ENCODE data around the gene TMEM80. TPM values are rescaled to one million over a fixed set of nuclear protein-coding genes. Genes with fewer than 3 reads are reported as not detected.

Gene TMEM80
- polyA plus RNA-seq, 1 experiment: 19.5 TPM

DNA sequence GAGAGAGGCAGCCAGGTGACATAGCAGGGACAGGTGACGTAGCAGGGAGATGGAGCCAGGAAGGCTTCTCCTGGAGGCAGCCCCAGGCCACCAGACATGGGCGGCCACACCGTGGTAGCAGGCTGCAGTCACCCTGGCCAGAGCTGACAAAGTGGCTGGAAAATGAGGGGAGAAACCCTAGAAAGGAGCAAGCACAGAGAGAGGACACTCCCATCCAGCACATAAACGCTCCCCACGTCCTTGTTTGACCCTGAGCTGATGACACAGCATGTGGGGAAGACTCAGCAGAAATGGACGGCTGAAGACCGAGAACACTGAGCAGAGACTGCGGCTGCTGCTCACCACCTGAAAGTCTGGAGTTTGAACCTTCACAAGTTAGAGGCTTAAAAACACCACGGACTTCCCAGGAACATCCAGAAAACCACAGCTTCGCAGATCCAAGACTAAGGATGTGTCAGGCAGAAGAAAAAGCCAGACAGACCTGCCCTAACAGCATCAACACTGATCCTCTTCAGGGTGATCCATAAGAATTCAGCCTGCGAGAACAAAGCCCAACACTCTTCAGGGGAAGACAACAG lies 29.8 kb upstream of the TMEM80 start:
- CTCF ChIA-PET: interaction anchor here (1.2 to 2.9 kb wide), 2 partner anchors 57 to 62 kb away, joined by 6 to 18 read pairs; no protein-coding TSS in a partner anchor
- H3K27me3 ChIP-seq (ENCODE audit: control insufficient read depth, insufficient read depth, low read length): no peaks in the 10 kb centered on the region
- H3K36me3 ChIP-seq (ENCODE audit: control insufficient read depth, insufficient read depth, low read length): peaks cover 10% of the 10 kb centered on the region
- H3K4me3 ChIP-seq (ENCODE audit: low read depth, low read length): no peak overlapping the region
- POLR2A ChIA-PET: interaction anchor here (0.6 kb wide), 1 partner anchor 57 kb away, joined by 5 read pairs; no protein-coding TSS in a partner anchor
- DNase-seq (ENCODE audit: low read depth): peak; percentile 42
- TF ChIP-seq, protein P1, sequence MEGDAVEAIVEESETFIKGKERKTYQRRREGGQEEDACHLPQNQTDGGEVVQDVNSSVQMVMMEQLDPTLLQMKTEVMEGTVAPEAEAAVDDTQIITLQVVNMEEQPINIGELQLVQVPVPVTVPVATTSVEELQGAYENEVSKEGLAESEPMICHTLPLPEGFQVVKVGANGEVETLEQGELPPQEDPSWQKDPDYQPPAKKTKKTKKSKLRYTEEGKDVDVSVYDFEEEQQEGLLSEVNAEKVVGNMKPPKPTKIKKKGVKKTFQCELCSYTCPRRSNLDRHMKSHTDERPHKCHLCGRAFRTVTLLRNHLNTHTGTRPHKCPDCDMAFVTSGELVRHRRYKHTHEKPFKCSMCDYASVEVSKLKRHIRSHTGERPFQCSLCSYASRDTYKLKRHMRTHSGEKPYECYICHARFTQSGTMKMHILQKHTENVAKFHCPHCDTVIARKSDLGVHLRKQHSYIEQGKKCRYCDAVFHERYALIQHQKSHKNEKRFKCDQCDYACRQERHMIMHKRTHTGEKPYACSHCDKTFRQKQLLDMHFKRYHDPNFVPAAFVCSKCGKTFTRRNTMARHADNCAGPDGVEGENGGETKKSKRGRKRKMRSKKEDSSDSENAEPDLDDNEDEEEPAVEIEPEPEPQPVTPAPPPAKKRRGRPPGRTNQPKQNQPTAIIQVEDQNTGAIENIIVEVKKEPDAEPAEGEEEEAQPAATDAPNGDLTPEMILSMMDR (IDR thresholded peaks at IDR 0.05; ENCODE audit: insufficient read depth, low read depth, low read length): no peak

DNA sequence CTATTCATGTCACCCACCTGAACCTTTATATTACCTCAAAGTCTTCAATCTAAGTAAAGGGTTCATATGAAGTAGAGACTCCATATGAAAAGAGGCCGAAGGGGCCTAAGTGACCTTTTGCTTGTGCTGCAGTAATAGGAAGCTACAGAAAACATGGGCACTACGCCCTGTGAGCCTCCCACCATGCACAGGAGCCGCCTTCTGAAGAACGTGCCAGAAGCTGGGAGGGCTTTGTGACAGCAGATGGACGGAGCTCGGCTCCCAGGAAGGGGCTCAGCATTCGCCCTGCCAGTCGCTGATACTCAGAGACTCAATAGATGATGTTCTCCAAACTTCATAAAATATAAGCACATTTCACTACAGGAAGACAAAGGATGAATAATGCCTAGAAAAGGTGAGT lies 21.8 kb upstream of the TMEM80 start:
- H3K27me3 ChIP-seq (ENCODE audit: control insufficient read depth, insufficient read depth, low read length): no peaks in the 10 kb centered on the region
- peaks cover 16% of the 10 kb centered on the region for H3K36me3 ChIP-seq (ENCODE audit: control insufficient read depth, insufficient read depth, low read length)
- no peak overlapping the region for H3K4me3 ChIP-seq (ENCODE audit: low read depth, low read length)
- DNase-seq (ENCODE audit: low read depth): no peak
- TF ChIP-seq, protein P1 (IDR thresholded peaks at IDR 0.05; ENCODE audit: insufficient read depth, low read depth, low read length): no peak
- ChIA-PET CTCF (interaction anchor here (0.7 to 2.1 kb wide), 2 partner anchors 12 to 49 kb away, joined by 3 to 7 read pairs; no protein-coding TSS in a partner anchor), POLR2A (interaction anchor here (0.7 kb wide), 1 partner anchor 30 kb away, joined by 3 read pairs; no protein-coding TSS in a partner anchor)

DNA sequence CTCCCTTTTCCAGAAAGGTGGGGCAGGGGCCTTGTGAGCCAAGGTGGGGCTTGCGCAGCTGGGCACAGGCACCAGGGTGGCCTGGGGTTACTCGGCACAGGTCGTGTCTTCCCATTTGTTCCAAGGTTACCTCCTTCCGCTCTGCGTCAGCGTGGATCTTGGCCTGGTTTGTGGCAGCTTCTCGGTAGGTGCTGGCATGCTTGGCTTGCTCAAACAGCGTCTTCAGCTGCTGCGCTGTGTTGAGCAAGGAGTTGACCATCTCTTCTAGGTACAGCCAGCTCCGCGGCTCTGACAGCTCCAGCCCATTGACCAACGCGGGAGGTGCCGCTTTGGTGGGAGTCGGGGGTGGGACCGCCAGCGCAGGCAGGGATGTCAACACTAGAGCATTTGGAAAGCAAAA lies 21.2 kb upstream of the TMEM80 start:
- ChIA-PET CTCF (interaction anchor here (2.1 kb wide), 1 partner anchor 12 kb away, joined by 7 read pairs; no protein-coding TSS in a partner anchor), POLR2A (interaction anchor here (0.7 kb wide), 1 partner anchor 29 kb away, joined by 3 read pairs; no protein-coding TSS in a partner anchor)
- DNase-seq (ENCODE audit: low read depth): no peak
- Histone ChIP-seq H3K27me3 (ENCODE audit: control insufficient read depth, insufficient read depth, low read length) (no peaks in the 10 kb centered on the region), H3K4me3 (ENCODE audit: low read depth, low read length) (no peak overlapping the region), H3K36me3 (ENCODE audit: control insufficient read depth, insufficient read depth, low read length) (peaks cover 17% of the 10 kb centered on the region)
- TF ChIP-seq, protein P1 (IDR thresholded peaks at IDR 0.05; ENCODE audit: insufficient read depth, low read depth, low read length): no peak

DNA sequence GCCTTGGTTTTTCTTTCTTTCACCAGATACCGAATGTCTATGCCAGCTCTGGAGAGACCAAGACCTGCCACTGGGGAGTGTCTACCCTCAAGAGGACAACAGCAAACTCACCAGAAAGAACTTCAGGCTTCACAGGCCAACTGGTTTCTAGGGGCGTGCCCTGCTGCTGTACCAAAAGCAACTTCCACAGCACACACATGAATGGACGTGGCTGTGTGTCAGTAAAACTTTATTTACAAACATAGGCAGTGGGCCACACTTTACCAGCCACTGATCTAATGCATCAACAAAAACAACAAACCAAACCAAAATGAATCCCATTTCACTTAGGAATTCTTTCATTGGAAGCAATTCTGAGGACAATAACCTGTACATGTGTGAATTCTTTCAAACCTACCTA lies 17.3 kb upstream of the TMEM80 start:
- DNase-seq (ENCODE audit: low read depth): no peak
- TF ChIP-seq, protein P1 (IDR thresholded peaks at IDR 0.05; ENCODE audit: insufficient read depth, low read depth, low read length): no peak
- no peak overlapping the region for H3K4me3 ChIP-seq (ENCODE audit: low read depth, low read length)
- H3K27me3 ChIP-seq (ENCODE audit: control insufficient read depth, insufficient read depth, low read length): no peaks in the 10 kb centered on the region
- ChIA-PET CTCF (no interaction called here), POLR2A (no interaction called here)
- peaks cover 26% of the 10 kb centered on the region for H3K36me3 ChIP-seq (ENCODE audit: control insufficient read depth, insufficient read depth, low read length)

DNA sequence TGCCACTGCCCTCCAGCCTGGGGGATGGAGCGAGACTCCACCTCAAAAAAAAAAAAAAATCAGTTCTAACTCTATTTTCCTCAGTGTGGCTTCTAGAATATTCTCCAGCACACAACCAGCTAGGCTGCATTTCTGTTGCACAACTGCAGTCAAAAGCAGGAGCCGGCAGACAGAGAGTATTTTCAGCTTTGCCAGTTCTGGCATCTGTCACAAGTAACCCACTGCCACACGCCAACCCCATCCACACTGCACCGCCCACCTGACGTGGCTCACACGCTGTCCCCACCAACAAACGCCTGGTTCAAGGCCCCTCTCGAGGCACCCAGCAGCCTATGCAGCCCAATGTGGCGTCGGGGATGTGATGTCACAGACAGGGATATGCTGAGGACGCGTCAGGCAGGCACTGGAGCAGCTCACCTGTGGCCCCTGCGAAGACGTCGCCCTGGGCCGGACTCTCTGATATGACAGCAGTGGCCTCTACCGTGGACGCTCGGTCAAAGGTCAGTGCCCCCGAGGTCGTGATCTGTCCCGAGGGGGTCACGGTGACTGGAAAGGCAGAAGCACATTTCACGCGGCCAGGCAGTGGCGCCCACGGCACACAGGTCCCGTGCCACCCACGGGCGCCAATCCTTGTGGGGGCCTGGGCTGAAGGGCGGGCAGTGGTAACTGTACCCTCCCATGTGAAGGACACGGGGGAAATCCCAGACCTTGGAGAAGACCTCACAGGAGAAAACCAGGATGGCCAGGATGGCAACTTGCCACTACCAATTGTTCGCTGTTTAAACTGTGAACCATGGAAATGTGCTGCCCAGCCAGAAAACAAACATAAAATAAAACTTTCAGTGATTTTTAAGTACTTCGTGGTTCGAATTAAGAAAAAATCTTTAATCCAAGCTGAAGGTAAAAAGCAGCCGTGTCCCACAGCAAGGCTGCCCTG lies 16.1 kb upstream of the TMEM80 start:
- Histone ChIP-seq H3K36me3 (ENCODE audit: control insufficient read depth, insufficient read depth, low read length) (peaks cover 18% of the 10 kb centered on the region), H3K4me3 (ENCODE audit: low read depth, low read length) (no peak overlapping the region), H3K27me3 (ENCODE audit: control insufficient read depth, insufficient read depth, low read length) (no peaks in the 10 kb centered on the region)
- POLR2A ChIA-PET: interaction anchor here (0.7 kb wide), 1 partner anchor 23 kb away, joined by 10 read pairs; no protein-coding TSS in a partner anchor
- CTCF ChIA-PET: no interaction called here
- DNase-seq (ENCODE audit: low read depth): no peak
- TF ChIP-seq, protein P1 (IDR thresholded peaks at IDR 0.05; ENCODE audit: insufficient read depth, low read depth, low read length): no peak

All from BJ (cell line).